ENCODE results near the gene ART4.

The ART4 gene

DNA sequence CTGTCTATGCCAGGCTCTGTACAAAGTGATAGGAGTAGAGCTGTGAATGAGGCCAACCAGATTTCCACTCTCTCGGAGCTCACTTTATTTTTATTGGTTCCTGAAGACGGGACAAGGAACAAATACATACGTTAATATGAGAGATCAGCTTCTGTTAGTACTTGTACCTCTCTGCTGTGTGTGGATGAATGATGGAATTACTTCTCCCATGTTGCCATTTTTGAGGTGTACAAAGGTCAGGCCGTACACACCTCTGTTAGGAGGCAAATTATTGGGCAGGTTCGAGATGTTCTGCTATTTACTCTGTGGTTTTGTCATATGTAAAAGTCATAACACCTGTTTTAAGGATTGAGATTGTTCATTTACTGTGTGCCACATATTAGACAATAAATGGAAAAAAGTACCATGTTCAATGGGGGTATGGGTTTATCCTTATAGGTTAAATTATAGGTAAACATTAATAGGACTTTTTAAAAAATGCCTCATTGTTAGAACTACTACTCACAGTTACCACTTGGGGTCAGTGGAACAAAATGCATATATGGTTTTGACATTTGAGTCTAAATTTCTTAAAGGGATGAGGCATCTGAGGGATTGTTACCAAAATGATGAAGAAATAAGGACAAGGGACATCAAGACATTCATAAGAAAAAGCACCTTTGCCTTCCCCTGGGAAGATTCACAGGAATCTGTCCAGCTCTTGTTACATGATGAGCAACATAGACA is 66.9 kb downstream of the ART4 start:
- no peak for DNase-seq (ENCODE audit: extremely low read depth, low read depth)
- TF ChIP-seq, protein P1, sequence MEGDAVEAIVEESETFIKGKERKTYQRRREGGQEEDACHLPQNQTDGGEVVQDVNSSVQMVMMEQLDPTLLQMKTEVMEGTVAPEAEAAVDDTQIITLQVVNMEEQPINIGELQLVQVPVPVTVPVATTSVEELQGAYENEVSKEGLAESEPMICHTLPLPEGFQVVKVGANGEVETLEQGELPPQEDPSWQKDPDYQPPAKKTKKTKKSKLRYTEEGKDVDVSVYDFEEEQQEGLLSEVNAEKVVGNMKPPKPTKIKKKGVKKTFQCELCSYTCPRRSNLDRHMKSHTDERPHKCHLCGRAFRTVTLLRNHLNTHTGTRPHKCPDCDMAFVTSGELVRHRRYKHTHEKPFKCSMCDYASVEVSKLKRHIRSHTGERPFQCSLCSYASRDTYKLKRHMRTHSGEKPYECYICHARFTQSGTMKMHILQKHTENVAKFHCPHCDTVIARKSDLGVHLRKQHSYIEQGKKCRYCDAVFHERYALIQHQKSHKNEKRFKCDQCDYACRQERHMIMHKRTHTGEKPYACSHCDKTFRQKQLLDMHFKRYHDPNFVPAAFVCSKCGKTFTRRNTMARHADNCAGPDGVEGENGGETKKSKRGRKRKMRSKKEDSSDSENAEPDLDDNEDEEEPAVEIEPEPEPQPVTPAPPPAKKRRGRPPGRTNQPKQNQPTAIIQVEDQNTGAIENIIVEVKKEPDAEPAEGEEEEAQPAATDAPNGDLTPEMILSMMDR (IDR thresholded peaks at IDR 0.05; ENCODE audit: low read depth, low read length), result no peak; the same call in none of the 2 replicates

DNA sequence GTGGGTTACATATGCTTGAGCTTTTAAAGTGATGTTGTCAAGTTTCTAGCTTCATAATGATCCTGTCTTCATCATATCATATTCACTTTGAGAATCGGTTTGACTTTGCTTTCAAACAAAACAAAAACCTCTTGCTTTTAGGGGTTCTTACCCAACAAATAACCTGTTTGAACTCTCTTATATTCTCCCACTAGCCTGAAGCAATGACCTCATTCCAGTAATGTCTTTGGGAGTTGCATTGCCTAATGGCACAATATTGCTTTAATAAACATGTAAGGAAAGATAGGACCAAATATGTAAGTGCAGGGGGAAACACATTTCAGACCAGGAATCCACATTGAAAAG is 67.7 kb downstream of the ART4 start:
- no peak for DNase-seq (ENCODE audit: extremely low read depth, low read depth)
- TF ChIP-seq, protein P1 (IDR thresholded peaks at IDR 0.05; ENCODE audit: low read depth, low read length), result no peak

Measured in AG09319 (cell line).